IMR-90 (cell line): ENCODE results near the gene FMN1. TPM values are rescaled to one million over a fixed set of nuclear protein-coding genes. Genes with fewer than 3 reads are reported as not detected.

Experiments
- ATAC-seq: fragments of 200-7000 bp; cut with Tn5 transposase; 2 replicates; pipeline ENCODE4 v1.9.1; 2020; ENCODE audit warnings: low read depth, mild to moderate bottlenecking, moderate library complexity
- BruUV-seq: library from RNA; stranded (reverse); fragments of 400-500 nt; replicated peaks from 2 replicates; lab custom pipeline; 2021; lab: Mats Ljungman, UMichigan
- CTCF ChIA-PET: fragments of 300-600 bp; formaldehyde crosslinking; extraction: SDS; loops from one replicate; lab custom pipeline; 2021; ENCODE audit warnings: antibody characterized with exemption; lab: Yijun Ruan, JAX
- POLR2A ChIA-PET: fragments of 300-600 bp; sonication (Branson Sonifier 250); formaldehyde crosslinking; loops from one replicate; lab custom pipeline; 2022; ENCODE audit warnings: antibody characterized with exemption; ENCODE audit not compliant: unreplicated experiment; lab: Charles Lee
- DNase-seq: peaks from one replicate; pipeline ENCODE4 v3.0.0; 2013
- H2AFZ ChIP-seq: replicated peaks from 2 replicates; pipeline ENCODE3; 2013; ENCODE audit warnings: low read length, mild to moderate bottlenecking; ENCODE audit not compliant: poor library complexity
- H2AK5ac ChIP-seq: 2 replicates; pipeline ENCODE4 v1.6.1; 2013; ENCODE audit warnings: low read depth, low read length, inconsistent platforms
- H2AK9ac ChIP-seq: replicated peaks from 2 replicates; pipeline ENCODE3; 2013; ENCODE audit warnings: mild to moderate bottlenecking, low read depth, low read length, moderate library complexity; ENCODE audit not compliant: poor library complexity
- H2BK120ac ChIP-seq: 2 replicates; pipeline ENCODE4 v1.6.1; 2013; ENCODE audit warnings: low read depth, low read length, inconsistent platforms
- H2BK15ac ChIP-seq: 3 replicates; pipeline ENCODE4 v1.6.1; 2013; ENCODE audit warnings: low read depth, low read length, inconsistent platforms
- H2BK20ac ChIP-seq: 2 replicates; pipeline ENCODE4 v1.6.1; 2013; ENCODE audit warnings: low read depth, mild to moderate bottlenecking, inconsistent platforms, low read length, moderate library complexity
- H2BK5ac ChIP-seq: 2 replicates; pipeline ENCODE4 v1.6.1; 2013; ENCODE audit warnings: mild to moderate bottlenecking, low read depth, low read length, inconsistent platforms; ENCODE audit not compliant: poor library complexity, severe bottlenecking
- H3K14ac ChIP-seq: replicated peaks from 2 replicates; pipeline ENCODE4 v1.6.1; 2013; ENCODE audit warnings: low read depth, low read length, inconsistent platforms
- H3K18ac ChIP-seq: 2 replicates; pipeline ENCODE4 v1.6.1; 2013; ENCODE audit warnings: low read depth, low read length, control low read depth
- H3K23ac ChIP-seq: 2 replicates; pipeline ENCODE4 v1.6.1; 2013; ENCODE audit warnings: low read depth, low read length, inconsistent platforms
- H3K27ac ChIP-seq: 2 replicates; pipeline ENCODE4 v1.5.1; 2013; ENCODE audit warnings: mild to moderate bottlenecking, control low read depth, low read length; ENCODE audit not compliant: insufficient read depth
- H3K27me3 ChIP-seq: 2 replicates; pipeline ENCODE4 v1.6.1; 2013; ENCODE audit warnings: low read length; ENCODE audit not compliant: control insufficient read depth, insufficient read depth
- H3K36me3 ChIP-seq: 2 replicates; pipeline ENCODE4 v1.6.1; 2013; ENCODE audit warnings: low read length, mixed read lengths; ENCODE audit not compliant: control insufficient read depth, insufficient read depth
- H3K4ac ChIP-seq: 2 replicates; pipeline ENCODE4 v1.6.1; 2013; ENCODE audit warnings: low read depth, low read length, inconsistent platforms
- H3K4me1 ChIP-seq: 2 replicates; pipeline ENCODE4 v1.6.1; 2013; ENCODE audit warnings: low read length, mixed read lengths; ENCODE audit not compliant: control insufficient read depth, insufficient read depth
- H3K4me2 ChIP-seq: 2 replicates; pipeline ENCODE4 v1.6.1; 2013; ENCODE audit warnings: low read depth, mild to moderate bottlenecking, control low read depth, low read length, moderate library complexity
- H3K4me3 ChIP-seq: 2 replicates; pipeline ENCODE4 v1.5.1; 2013; ENCODE audit warnings: low read depth, mild to moderate bottlenecking, control low read depth, low read length, moderate library complexity; ENCODE audit not compliant: insufficient read depth
- H3K56ac ChIP-seq: 2 replicates; pipeline ENCODE4 v1.6.1; 2013; ENCODE audit warnings: low read length, inconsistent platforms; ENCODE audit not compliant: insufficient read depth; ENCODE audit errors: extremely low read depth
- H3K79me1 ChIP-seq, 2 experiments: 2 replicates each; pipeline ENCODE4 v1.6.1; 2013; ENCODE audit warnings: low read length in 2 of 2, inconsistent platforms in 1 of 2, low read depth in 1 of 2
- H3K9ac ChIP-seq: 2 replicates; pipeline ENCODE4 v1.6.1; 2013; ENCODE audit warnings: low read depth, low read length, control low read depth
- H3K9me1 ChIP-seq: 2 replicates; pipeline ENCODE4 v1.6.1; 2013; ENCODE audit warnings: low read length, inconsistent platforms; ENCODE audit not compliant: insufficient read depth
- H3K9me3 ChIP-seq: 2 replicates; pipeline ENCODE4 v1.6.1; 2013; ENCODE audit warnings: low read length; ENCODE audit not compliant: control insufficient read depth, insufficient read depth
- H4K20me1 ChIP-seq: 2 replicates; pipeline ENCODE4 v1.6.1; 2013; ENCODE audit warnings: low read length, inconsistent platforms; ENCODE audit not compliant: insufficient read depth
- H4K5ac ChIP-seq: 2 replicates; pipeline ENCODE4 v1.6.1; 2013; ENCODE audit warnings: mild to moderate bottlenecking, low read depth, low read length, control low read depth
- H4K8ac ChIP-seq, 2 experiments: 2 replicates each; pipeline ENCODE4 v1.6.1; 2013; ENCODE audit warnings: low read depth in 2 of 2, low read length in 2 of 2, control low read depth in 1 of 2, inconsistent platforms in 1 of 2
- H4K91ac ChIP-seq: 2 replicates; pipeline ENCODE4 v1.6.1; 2013; ENCODE audit warnings: low read depth, low read length, inconsistent platforms; ENCODE audit not compliant: insufficient read depth
- BHLHE40 ChIP-seq: fragments of 150-350 bp; IDR thresholded peaks from 2 replicates; pipeline ENCODE4 v1.6.1; 2016; ENCODE audit warnings: mild to moderate bottlenecking, low read depth, low read length
- CEBPB ChIP-seq: IDR thresholded peaks from 2 replicates; pipeline ENCODE4 v1.6.1; 2012; ENCODE audit warnings: low read depth, low read length, improper control_type of control experiment
- CHD1 ChIP-seq: IDR thresholded peaks from 2 replicates; pipeline ENCODE4 v1.6.1; 2012; ENCODE audit warnings: low read depth, low read length, improper control_type of control experiment
- ELK1 ChIP-seq: fragments of 150-350 bp; IDR thresholded peaks from 2 replicates; pipeline ENCODE4 v1.6.1; 2016; ENCODE audit warnings: low read depth, mild to moderate bottlenecking, low read length, moderate library complexity, borderline replicate concordance
- FOS ChIP-seq: fragments of 150-350 bp; IDR thresholded peaks from 2 replicates; pipeline ENCODE4 v1.6.1; 2016; ENCODE audit warnings: low read depth, low read length
- MAFK ChIP-seq: IDR thresholded peaks from 2 replicates; pipeline ENCODE4 v1.6.1; 2012; ENCODE audit warnings: low read depth, low read length, improper control_type of control experiment
- MAZ ChIP-seq: IDR thresholded peaks from 2 replicates; pipeline ENCODE4 v1.6.1; 2012; ENCODE audit warnings: low read depth, mild to moderate bottlenecking, low read length, improper control_type of control experiment, moderate library complexity, borderline replicate concordance
- MXI1 ChIP-seq: IDR thresholded peaks from 2 replicates; pipeline ENCODE4 v1.6.1; 2012; ENCODE audit warnings: low read depth, mild to moderate bottlenecking, low read length, moderate library complexity, borderline replicate concordance
- NFE2L2 ChIP-seq: fragments of 150-350 bp; IDR thresholded peaks from 2 replicates; pipeline ENCODE4 v1.6.1; 2016; ENCODE audit warnings: low read depth, mild to moderate bottlenecking, low read length
- POLR2A ChIP-seq: IDR thresholded peaks from 2 replicates; pipeline ENCODE4 v1.6.1; 2012; ENCODE audit warnings: mild to moderate bottlenecking, low read depth, low read length
- RAD21 ChIP-seq: IDR thresholded peaks from 2 replicates; pipeline ENCODE4 v1.6.1; 2012; ENCODE audit warnings: low read length, improper control_type of control experiment
- RCOR1 ChIP-seq: IDR thresholded peaks from 2 replicates; pipeline ENCODE4 v1.6.1; 2012; ENCODE audit warnings: mild to moderate bottlenecking, low read length, improper control_type of control experiment; ENCODE audit not compliant: insufficient replicate concordance
- RFX5 ChIP-seq: IDR thresholded peaks from 2 replicates; pipeline ENCODE4 v1.8.0; 2012; ENCODE audit warnings: low read depth, mild to moderate bottlenecking, low read length, moderate library complexity
- SMC3 ChIP-seq: fragments of 150-350 bp; IDR thresholded peaks from 2 replicates; pipeline ENCODE4 v1.6.1; 2016; ENCODE audit warnings: low read depth, mild to moderate bottlenecking, antibody characterized with exemption, low read length, moderate library complexity
- USF2 ChIP-seq: fragments of 150-350 bp; IDR thresholded peaks from 2 replicates; pipeline ENCODE4 v1.6.1; 2017; ENCODE audit warnings: mild to moderate bottlenecking, antibody characterized with exemption, low read length, low read depth
- WGBS, 2 experiments: methylation state at CpG; one replicate each; pipeline versions ENCODE4 v1.1.5 to v1.1.7; 2013; ENCODE audit warnings: missing lambda C conversion rate in 2 of 2; ENCODE audit not compliant: insufficient read length in 1 of 2; ENCODE audit errors: extremely low coverage in 2 of 2; 5-methylcytosine and 5-hydroxymethylcytosine counted together
- dilution Hi-C: fragments of 300-500 bp; cut with HindIII; formaldehyde crosslinking; loops from one replicate; pipeline ENCODE4 v1.14.3; 2018; ENCODE audit warnings: low sequenced_read_pairs; ENCODE audit not compliant: unreplicated experiment
- in situ Hi-C: fragments of 300-500 bp; cut with MboI; formaldehyde crosslinking; loops from 3 replicates; pipeline ENCODE4 v1.14.3; 2019; ENCODE audit warnings: low sequenced_read_pairs, inconsistent platforms, mixed read lengths
- intact Hi-C: fragments of 100-400 bp; cut with micrococcal nuclease; formaldehyde crosslinking; loops from 2 replicates; pipeline ENCODE4 v1.10.0; 2022
- polyA plus RNA-seq, 3 experiments: library from polyadenylated mRNA; depleted of rRNA; stranded (reverse); fragments of >200 nt; gene quantifications; 2 replicates each; pipeline ENCODE4 v1.2.3, GENCODE V29; 2012; ENCODE audit warnings: low replicate concordance in 1 of 3
- total RNA-seq: library from RNA; depleted of rRNA; stranded (reverse); fragments of >200 nt; gene quantifications from 2 replicates; pipeline ENCODE4 v1.2.3, GENCODE V29; 2012
- TF ChIP-seq, protein P1 (sequence below): conservative IDR thresholded peaks from 2 replicates; pipeline ENCODE4 v1.5.1; 2012; ENCODE audit warnings: mild to moderate bottlenecking, low read depth, low read length, improper control_type of control experiment

FMN1 gene
- total and polyA plus RNA-seq, 2 of the 4 experiments (the other 2 are of a cell fraction), result 7.3 to 17.6 TPM

- H2AK5ac ChIP-seq, result peak overlapping the region; percentile 74; the same call in 1 of the 2 replicates
- no peaks in the 10 kb centered on the region for H3K9me3 ChIP-seq
- H3K9me1 ChIP-seq, result peaks cover 11% of the 10 kb centered on the region
- intact Hi-C loops (no loop called here), dilution Hi-C loops (no loop called here), in situ Hi-C loops (no loop called here)
- no peak overlapping the region for H3K4me3 ChIP-seq
- peak overlapping the region; percentile 35; the same call in 1 of the 2 replicates for H3K23ac ChIP-seq
- ChIA-PET CTCF (no interaction called here), POLR2A (no interaction called here)
- peak overlapping the region; percentile 56; the same call in 1 of the 2 replicates for H2BK20ac ChIP-seq
- peak overlapping the region; percentile 54; the same call in 1 of the 2 replicates for H4K91ac ChIP-seq
- H2BK15ac ChIP-seq, result peak overlapping the region; percentile 15; the same call in 1 of the 3 replicates
- peak overlapping the region; percentile 43; the same call in 1 of the 2 replicates for H3K56ac ChIP-seq
- peaks cover 3% of the 10 kb centered on the region for H3K36me3 ChIP-seq
- H2AFZ ChIP-seq, result no peak overlapping the region
- peak overlapping the region; percentile 57; the same call in 1 of the 2 replicates for H3K14ac ChIP-seq
- H2AK9ac ChIP-seq, result no peak overlapping the region
- no peak for TF ChIP-seq MXI1
- no peak for TF ChIP-seq USF2
- TF ChIP-seq CHD1, result no peak
- no peak for TF ChIP-seq RCOR1
- TF ChIP-seq, protein P1, sequence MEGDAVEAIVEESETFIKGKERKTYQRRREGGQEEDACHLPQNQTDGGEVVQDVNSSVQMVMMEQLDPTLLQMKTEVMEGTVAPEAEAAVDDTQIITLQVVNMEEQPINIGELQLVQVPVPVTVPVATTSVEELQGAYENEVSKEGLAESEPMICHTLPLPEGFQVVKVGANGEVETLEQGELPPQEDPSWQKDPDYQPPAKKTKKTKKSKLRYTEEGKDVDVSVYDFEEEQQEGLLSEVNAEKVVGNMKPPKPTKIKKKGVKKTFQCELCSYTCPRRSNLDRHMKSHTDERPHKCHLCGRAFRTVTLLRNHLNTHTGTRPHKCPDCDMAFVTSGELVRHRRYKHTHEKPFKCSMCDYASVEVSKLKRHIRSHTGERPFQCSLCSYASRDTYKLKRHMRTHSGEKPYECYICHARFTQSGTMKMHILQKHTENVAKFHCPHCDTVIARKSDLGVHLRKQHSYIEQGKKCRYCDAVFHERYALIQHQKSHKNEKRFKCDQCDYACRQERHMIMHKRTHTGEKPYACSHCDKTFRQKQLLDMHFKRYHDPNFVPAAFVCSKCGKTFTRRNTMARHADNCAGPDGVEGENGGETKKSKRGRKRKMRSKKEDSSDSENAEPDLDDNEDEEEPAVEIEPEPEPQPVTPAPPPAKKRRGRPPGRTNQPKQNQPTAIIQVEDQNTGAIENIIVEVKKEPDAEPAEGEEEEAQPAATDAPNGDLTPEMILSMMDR, result no peak
- TF ChIP-seq RFX5, result no peak
- no peak for TF ChIP-seq RAD21
- TF ChIP-seq CEBPB, result no peak
- TF ChIP-seq SMC3, result no peak
- no peak for TF ChIP-seq NFE2L2
- TF ChIP-seq ELK1, result no peak
- no peak for TF ChIP-seq MAFK
- TF ChIP-seq MAZ, result no peak
- TF ChIP-seq BHLHE40, result no peak
- TF ChIP-seq POLR2A, result no peak
- no peak for TF ChIP-seq FOS
- H3K9ac ChIP-seq, result no peak overlapping the region
- H4K8ac ChIP-seq, result peak overlapping the region; percentile 43 to 44; a peak in 3 of 4 replicates
- H3K27me3 ChIP-seq, result no peaks in the 10 kb centered on the region
- H4K20me1 ChIP-seq, result no peaks in the 10 kb centered on the region
- DNase-seq (peak; percentile 33), ATAC-seq (peak; percentile 27; the same call in 1 of the 2 replicates)
- no peak overlapping the region for H3K4me2 ChIP-seq
- H2BK120ac ChIP-seq, result peak overlapping the region; percentile 55; the same call in 1 of the 2 replicates
- WGBS, 2 experiments, result no CpG with 5 or more reads among the region's 1 CpG
- H3K18ac ChIP-seq, result peak overlapping the region; percentile 11; the same call in 1 of the 2 replicates
- H2BK5ac ChIP-seq, result peak overlapping the region; percentile 54
- no peak overlapping the region; the same call in 1 of the 2 replicates for H4K5ac ChIP-seq
- no peak overlapping the region for H3K27ac ChIP-seq
- peaks cover 9% of the 10 kb centered on the region; the same call in 1 of the 2 replicates for H3K4me1 ChIP-seq
- peaks cover 38 to 67% of the 10 kb centered on the region in 2 experiments for H3K79me1 ChIP-seq
- peak overlapping the region; percentile 72 for H3K4ac ChIP-seq
- no TSS peak for BruUV-seq
Observed at GRCh38 chr15:32767236-32767635, 427.3 kb downstream of the FMN1 start.
